Panc1 (cell line): ENCODE data around the gene AHI1.

ENCODE experiments used
- CTCF ChIP-seq: fragments of 450-650 bp; IDR thresholded peaks from 2 replicates; pipeline ENCODE4 v1.5.1; 2017; ENCODE audit warnings: mild to moderate bottlenecking
- POLR2AphosphoS5 ChIP-seq: IDR thresholded peaks from 2 replicates; pipeline ENCODE4 v1.6.1; 2012; ENCODE audit warnings: mild to moderate bottlenecking, low read depth, low read length, moderate library complexity
- TCF7L2 ChIP-seq: IDR thresholded peaks from 2 replicates; pipeline ENCODE4 v1.6.1; 2011; ENCODE audit warnings: mild to moderate bottlenecking, low read depth, low read length, inconsistent platforms

- TF ChIP-seq TCF7L2 (no peak), CTCF (no peak), POLR2AphosphoS5 (no peak)
Measured at GRCh38 chr6:135418040-135418760, 79.3 kb downstream of the AHI1 start.
